ENCODE data around the gene BAX. TPM values are rescaled to one million over a fixed set of nuclear protein-coding genes. Genes with fewer than 3 reads are reported as not detected.
A peak's percentile ranks its signal among the peaks of the same experiment; 100 is the strongest.

Gene BAX
- total RNA-seq, 1 donor from 2014 or later, result 286 TPM

DNA sequence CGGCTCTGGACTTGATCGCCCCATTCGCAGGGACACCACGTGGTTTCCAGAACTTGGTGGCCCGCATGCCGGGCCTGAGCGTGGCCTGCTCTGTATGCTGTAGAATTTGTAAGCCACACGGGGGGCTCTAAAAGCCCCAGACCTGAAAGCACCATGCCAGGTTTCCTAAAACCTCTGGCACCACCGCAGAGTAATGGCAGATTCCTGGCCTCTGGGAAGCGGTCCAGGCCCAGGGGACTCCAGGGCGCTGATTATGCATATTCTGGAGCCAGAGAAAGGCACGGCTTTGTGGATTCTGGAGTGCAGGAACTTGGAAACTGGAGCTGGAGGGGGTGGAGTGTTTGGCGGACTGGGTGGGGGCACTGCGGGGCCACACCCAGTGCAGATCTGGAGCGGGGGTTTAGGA, 14.1 kb downstream of the BAX start:
- no peak overlapping the region for H3K27ac Mint-ChIP-seq (ENCODE audit: unreplicated experiment)
- H3K36me3 Mint-ChIP-seq (ENCODE audit: low read depth, unreplicated experiment), result peaks cover 23% of the 10 kb centered on the region
- peaks cover 32% of the 10 kb centered on the region for H3K4me1 Mint-ChIP-seq (ENCODE audit: unreplicated experiment)
- H3K4me3 Mint-ChIP-seq (ENCODE audit: unreplicated experiment), result no peak overlapping the region
- TF ChIP-seq, protein P1, sequence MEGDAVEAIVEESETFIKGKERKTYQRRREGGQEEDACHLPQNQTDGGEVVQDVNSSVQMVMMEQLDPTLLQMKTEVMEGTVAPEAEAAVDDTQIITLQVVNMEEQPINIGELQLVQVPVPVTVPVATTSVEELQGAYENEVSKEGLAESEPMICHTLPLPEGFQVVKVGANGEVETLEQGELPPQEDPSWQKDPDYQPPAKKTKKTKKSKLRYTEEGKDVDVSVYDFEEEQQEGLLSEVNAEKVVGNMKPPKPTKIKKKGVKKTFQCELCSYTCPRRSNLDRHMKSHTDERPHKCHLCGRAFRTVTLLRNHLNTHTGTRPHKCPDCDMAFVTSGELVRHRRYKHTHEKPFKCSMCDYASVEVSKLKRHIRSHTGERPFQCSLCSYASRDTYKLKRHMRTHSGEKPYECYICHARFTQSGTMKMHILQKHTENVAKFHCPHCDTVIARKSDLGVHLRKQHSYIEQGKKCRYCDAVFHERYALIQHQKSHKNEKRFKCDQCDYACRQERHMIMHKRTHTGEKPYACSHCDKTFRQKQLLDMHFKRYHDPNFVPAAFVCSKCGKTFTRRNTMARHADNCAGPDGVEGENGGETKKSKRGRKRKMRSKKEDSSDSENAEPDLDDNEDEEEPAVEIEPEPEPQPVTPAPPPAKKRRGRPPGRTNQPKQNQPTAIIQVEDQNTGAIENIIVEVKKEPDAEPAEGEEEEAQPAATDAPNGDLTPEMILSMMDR (IDR thresholded peaks at IDR 0.05; ENCODE audit: unreplicated experiment), result no peak
- DNase-seq (ENCODE audit: low spot score), result no peak
- H3K9me3 Mint-ChIP-seq (ENCODE audit: unreplicated experiment), result no peaks in the 10 kb centered on the region
- H3K27me3 Mint-ChIP-seq (ENCODE audit: unreplicated experiment), result peaks cover 21% of the 10 kb centered on the region

DNA sequence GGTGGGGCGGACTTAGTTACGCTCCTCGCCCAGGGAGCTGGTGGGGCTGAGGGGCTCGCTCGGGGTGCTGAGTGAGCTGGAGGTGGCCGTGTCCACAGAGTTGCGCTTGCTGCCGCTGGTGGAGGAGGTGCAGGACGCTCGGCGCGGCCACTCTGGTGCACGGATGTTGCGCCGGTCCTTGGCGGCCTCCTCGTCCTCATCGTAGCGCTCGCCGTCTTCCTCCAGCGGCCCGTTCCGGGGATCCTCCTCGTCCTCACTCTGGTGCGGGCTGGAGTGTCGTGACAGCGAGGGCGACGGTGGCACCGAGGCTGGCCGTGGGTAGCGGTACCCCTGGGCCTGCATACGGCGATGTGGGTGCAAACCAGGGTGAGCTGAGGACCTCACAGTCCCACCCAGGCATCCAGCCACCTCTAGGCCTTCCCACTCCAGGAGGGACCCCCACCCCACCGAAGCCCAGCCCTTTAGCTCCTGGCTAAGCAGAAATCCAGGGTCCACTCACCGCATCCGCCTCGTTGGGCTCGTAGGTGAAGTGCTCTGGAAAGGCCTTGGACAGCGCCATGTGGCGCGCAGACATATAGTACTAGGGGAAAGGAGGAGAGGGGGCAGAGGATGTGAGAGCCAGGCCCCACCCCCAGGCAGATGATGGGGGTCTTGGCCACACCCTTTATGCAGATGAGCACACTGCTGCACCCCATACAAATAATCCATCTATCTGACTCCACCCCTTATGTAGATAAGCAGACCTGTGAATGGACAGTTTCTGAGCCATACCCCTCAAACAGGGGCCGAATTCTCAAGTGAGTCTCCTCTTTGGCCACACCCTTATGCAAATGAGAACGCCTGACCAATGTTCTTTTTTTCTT, 14.8 kb downstream of the BAX start:
- H3K36me3 Mint-ChIP-seq (ENCODE audit: low read depth, unreplicated experiment), result peaks cover 23% of the 10 kb centered on the region

DNA sequence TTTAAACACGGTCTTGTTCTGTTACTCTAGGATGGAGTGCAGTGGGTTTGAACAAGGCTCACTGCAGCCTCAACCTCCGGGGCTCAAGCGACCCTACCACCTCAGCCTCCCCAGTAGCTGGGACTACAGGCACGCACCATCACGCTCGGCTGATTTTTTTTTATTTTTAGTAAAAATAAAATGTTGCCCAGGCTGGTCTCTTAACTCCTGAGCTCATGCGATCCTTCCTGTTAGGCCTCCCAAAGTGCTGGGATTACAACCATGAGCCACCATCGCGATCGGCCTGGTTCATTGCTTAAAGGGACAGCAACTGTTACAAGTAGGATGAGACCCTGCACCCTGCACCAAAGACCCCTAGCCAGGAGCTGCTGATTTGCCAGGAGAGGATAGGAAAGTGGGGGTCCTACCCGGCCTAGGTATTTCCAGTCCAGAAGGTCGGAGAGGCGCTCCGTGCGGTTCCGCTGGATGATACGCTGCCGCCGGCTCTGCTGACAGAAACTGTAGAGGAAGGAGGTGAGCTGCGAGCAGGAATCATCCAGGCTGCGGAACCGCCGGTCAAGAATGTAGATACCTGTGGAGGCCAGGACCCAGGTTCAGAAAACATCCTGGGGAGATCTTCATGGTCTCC, 15.6 kb downstream of the BAX start:
- TF ChIP-seq, protein P1 (IDR thresholded peaks at IDR 0.05; ENCODE audit: unreplicated experiment), result no peak
- Mint-ChIP-seq H3K36me3 (ENCODE audit: low read depth, unreplicated experiment) (peaks cover 23% of the 10 kb centered on the region), H3K4me3 (ENCODE audit: unreplicated experiment) (peak overlapping the region; percentile 63)

More for the DNA sequence above, 14.8 kb downstream of the BAX start:
- TF ChIP-seq, protein P1 (IDR thresholded peaks at IDR 0.05; ENCODE audit: unreplicated experiment), result no peak
- DNase-seq (ENCODE audit: low spot score), result no peak
- H3K4me1 Mint-ChIP-seq (ENCODE audit: unreplicated experiment), result peaks cover 25% of the 10 kb centered on the region
- H3K9me3 Mint-ChIP-seq (ENCODE audit: unreplicated experiment), result no peaks in the 10 kb centered on the region
- no peak overlapping the region for H3K27ac Mint-ChIP-seq (ENCODE audit: unreplicated experiment)
- peaks cover 16% of the 10 kb centered on the region for H3K27me3 Mint-ChIP-seq (ENCODE audit: unreplicated experiment)
- H3K4me3 Mint-ChIP-seq (ENCODE audit: unreplicated experiment), result peak overlapping the region; percentile 63

DNA sequence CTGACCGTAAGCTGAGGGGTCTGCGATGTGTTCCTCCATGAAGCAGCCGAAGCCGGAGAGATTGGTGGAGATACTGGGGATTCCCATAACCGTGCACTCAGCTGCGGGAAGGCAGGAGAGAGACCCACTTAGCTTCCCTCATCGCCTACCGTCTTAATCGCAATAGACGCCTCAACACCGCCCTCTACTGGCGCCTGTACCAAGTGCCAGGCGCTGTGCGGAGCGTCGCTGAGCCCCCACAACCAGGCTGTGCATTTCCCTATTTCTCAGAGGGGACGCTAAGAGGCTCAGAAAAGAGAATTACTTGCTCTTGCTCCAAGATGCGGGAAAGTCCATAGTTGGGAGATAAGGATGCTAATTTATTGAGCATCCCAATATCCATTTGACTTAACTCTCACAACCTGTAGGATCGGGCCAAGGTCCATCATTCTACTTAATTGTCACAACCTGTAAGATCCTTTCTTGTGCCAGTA, 16.3 kb downstream of the BAX start:
- H3K27ac Mint-ChIP-seq (ENCODE audit: unreplicated experiment), result no peak overlapping the region
- no peak overlapping the region for H3K4me3 Mint-ChIP-seq (ENCODE audit: unreplicated experiment)
- DNase-seq (ENCODE audit: low spot score), result peak; percentile 89

More for the DNA sequence above, 15.6 kb downstream of the BAX start:
- no peaks in the 10 kb centered on the region for H3K9me3 Mint-ChIP-seq (ENCODE audit: unreplicated experiment)
- peaks cover 20% of the 10 kb centered on the region for H3K4me1 Mint-ChIP-seq (ENCODE audit: unreplicated experiment)
- H3K27me3 Mint-ChIP-seq (ENCODE audit: unreplicated experiment), result peaks cover 10% of the 10 kb centered on the region
- no peak overlapping the region for H3K27ac Mint-ChIP-seq (ENCODE audit: unreplicated experiment)
- no peak for DNase-seq (ENCODE audit: low spot score)

More for the DNA sequence above, 16.3 kb downstream of the BAX start:
- Mint-ChIP-seq H3K36me3 (ENCODE audit: low read depth, unreplicated experiment) (peaks cover 19% of the 10 kb centered on the region), H3K27me3 (ENCODE audit: unreplicated experiment) (peaks cover 7% of the 10 kb centered on the region), H3K4me1 (ENCODE audit: unreplicated experiment) (peaks cover 13% of the 10 kb centered on the region), H3K9me3 (ENCODE audit: unreplicated experiment) (no peaks in the 10 kb centered on the region)
- TF ChIP-seq, protein P1 (IDR thresholded peaks at IDR 0.05; ENCODE audit: unreplicated experiment), result peak; percentile 87
